Cardiac muscle cell (in vitro differentiated cells and primary cell): Measurements from ENCODE around the gene KLC1. TPM values are rescaled to one million over a fixed set of nuclear protein-coding genes. Genes with fewer than 3 reads are reported as not detected.

Experiments
- DNase-seq, 2 donors: peaks; one replicate each; pipeline versions ENCODE4 v3.0.0 to v3.0.0-alpha.2; 2010 to 2017; ENCODE audit warnings: low read depth in 1 of 2, low spot score in 1 of 2
- H3K27ac ChIP-seq: fragments of 200-600 bp; sonication (generic); 2 replicates; pipeline ENCODE4 v1.5.1; 2016
- H3K27me3 ChIP-seq: fragments of 200-600 bp; sonication (generic); 2 replicates; pipeline ENCODE4 v1.6.0; 2016; ENCODE audit warnings: control low read depth
- H3K36me3 ChIP-seq: fragments of 200-600 bp; sonication (generic); 2 replicates; pipeline ENCODE4 v1.5.1; 2016; ENCODE audit warnings: control low read depth
- H3K4me1 ChIP-seq: fragments of 200-600 bp; sonication (generic); 2 replicates; pipeline ENCODE4 v1.8.1; 2017; ENCODE audit warnings: low read depth, mild to moderate bottlenecking, mixed run types
- H3K4me3 ChIP-seq: fragments of 200-600 bp; sonication (generic); 2 replicates; pipeline ENCODE4 v1.5.1; 2016; ENCODE audit warnings: mild to moderate bottlenecking
- H3K9me3 ChIP-seq: fragments of 200-600 bp; sonication (generic); 2 replicates; pipeline ENCODE4 v1.5.1; 2017; ENCODE audit warnings: low read depth, mild to moderate bottlenecking, control low read depth
- CTCF ChIP-seq: IDR thresholded peaks from 2 replicates; pipeline ENCODE4 v1.5.1; 2012; ENCODE audit warnings: low read depth, mild to moderate bottlenecking, low read length
- polyA plus RNA-seq: library from polyadenylated mRNA; unstranded; fragments of >200 nt; fragmentation: Nextera tagmentation; extraction: Ambion mirVana; gene quantifications from 2 replicates; pipeline ENCODE4 v1.2.1, GENCODE V29; 2016
- total RNA-seq: library from RNA; depleted of rRNA; stranded (reverse); fragments of >200 nt; gene quantifications from 2 replicates; pipeline ENCODE4 v1.2.3, GENCODE V29; 2016

Gene KLC1
- total and polyA plus RNA-seq, 2 experiments from 2014 or later, result 167 to 365 TPM

- H3K36me3 ChIP-seq, result peaks cover 3% of the 10 kb centered on the region
- H3K4me3 ChIP-seq, result no peak overlapping the region
- H3K9me3 ChIP-seq, result no peaks in the 10 kb centered on the region
- no peaks in the 10 kb centered on the region for H3K27me3 ChIP-seq
- no peak for TF ChIP-seq CTCF
- H3K27ac ChIP-seq, result no peak overlapping the region
- peaks cover 8% of the 10 kb centered on the region for H3K4me1 ChIP-seq
- no peak for DNase-seq
Measured at GRCh38 chr14:103633391-103633790, 4.4 kb downstream of the KLC1 start.

- TF ChIP-seq CTCF, result no peak
- H3K27me3 ChIP-seq, result no peaks in the 10 kb centered on the region
- H3K27ac ChIP-seq, result no peak overlapping the region
- peaks cover 3% of the 10 kb centered on the region for H3K36me3 ChIP-seq
- H3K9me3 ChIP-seq, result no peaks in the 10 kb centered on the region
- no peak overlapping the region for H3K4me3 ChIP-seq
- no peak for DNase-seq
- H3K4me1 ChIP-seq, result peaks cover 6% of the 10 kb centered on the region
Measured at GRCh38 chr14:103634156-103634555, 5.1 kb downstream of the KLC1 start.

GRCh38 chr14:103638594-103638993, 9.6 kb downstream of the KLC1 start:
- no peak overlapping the region for H3K4me3 ChIP-seq
- no peak for TF ChIP-seq CTCF
- no peak overlapping the region for H3K27ac ChIP-seq
- no peak for DNase-seq
- peaks cover 3% of the 10 kb centered on the region for H3K36me3 ChIP-seq
- H3K9me3 ChIP-seq, result no peaks in the 10 kb centered on the region
- no peaks in the 10 kb centered on the region for H3K27me3 ChIP-seq
- H3K4me1 ChIP-seq, result no peaks in the 10 kb centered on the region

GRCh38 chr14:103641161-103641560, 12.2 kb downstream of the KLC1 start:
- Histone ChIP-seq H3K9me3 (no peaks in the 10 kb centered on the region), H3K4me1 (no peaks in the 10 kb centered on the region), H3K27me3 (no peaks in the 10 kb centered on the region), H3K27ac (no peak overlapping the region), H3K36me3 (no peaks in the 10 kb centered on the region), H3K4me3 (no peak overlapping the region)
- no peak for TF ChIP-seq CTCF
- no peak for DNase-seq

GRCh38 chr14:103646189-103646588, 17.2 kb downstream of the KLC1 start:
- no peak for DNase-seq
- no peak overlapping the region for H3K4me3 ChIP-seq
- no peak for TF ChIP-seq CTCF

GRCh38 chr14:103649001-103649400, 20.0 kb downstream of the KLC1 start:
- no peak overlapping the region for H3K4me3 ChIP-seq
- DNase-seq, result no peak
- H3K36me3 ChIP-seq, result peaks cover 1% of the 10 kb centered on the region
- H3K27ac ChIP-seq, result no peak overlapping the region
- no peaks in the 10 kb centered on the region for H3K27me3 ChIP-seq
- peaks cover 4% of the 10 kb centered on the region for H3K4me1 ChIP-seq
- no peak for TF ChIP-seq CTCF
- no peaks in the 10 kb centered on the region for H3K9me3 ChIP-seq

More at GRCh38 chr14:103646189-103646588, 17.2 kb downstream of the KLC1 start:
- Histone ChIP-seq H3K27me3 (no peaks in the 10 kb centered on the region), H3K9me3 (no peaks in the 10 kb centered on the region), H3K4me1 (no peaks in the 10 kb centered on the region), H3K27ac (no peak overlapping the region), H3K36me3 (no peaks in the 10 kb centered on the region)
